K562 (cell line): ENCODE measurements around the gene ARHGAP26.

Source experiments
- ATF2 ChIP-seq: sonication (generic); formaldehyde crosslinking; IDR thresholded peaks from 2 replicates; pipeline ENCODE4 v1.8.1; 2022; ENCODE audit warnings: missing genetic modification reagents
- ATF3 ChIP-seq, 2 experiments: fragments of 450-650 bp in 1 of 2; sonication (generic) in 1 of 2; formaldehyde crosslinking in 1 of 2; IDR thresholded peaks in 1 of 2; conservative IDR thresholded peaks in 1 of 2; 2 replicates each; pipeline versions ENCODE4 v1.6.1 to v1.8.1; 2016 to 2023; ENCODE audit warnings: mild to moderate bottlenecking in 2 of 2, moderate library complexity in 2 of 2, inconsistent platforms in 1 of 2, missing genetic modification reagents in 1 of 2
- ATF7 ChIP-seq: fragments of 450-650 bp; IDR thresholded peaks from 2 replicates; pipeline ENCODE4 v1.7.1; 2014; ENCODE audit warnings: mild to moderate bottlenecking, moderate library complexity
- GABPA ChIP-seq: fragments of 200-800 bp; sonication (Bioruptor generic); conservative IDR thresholded peaks from 2 replicates; pipeline ENCODE4 v1.6.1; 2016; ENCODE audit warnings: low read depth, missing genetic modification characterization, missing compliant biosample characterization
- GTF3C2 ChIP-seq: IDR thresholded peaks from 3 replicates; pipeline ENCODE4 v1.6.1; 2011; ENCODE audit warnings: borderline replicate concordance, mild to moderate bottlenecking, moderate library complexity; ENCODE audit not compliant: insufficient read length; ENCODE audit errors: extremely low read depth
- POLR2A ChIP-seq: fragments of 450-650 bp; conservative IDR thresholded peaks from 2 replicates; pipeline ENCODE4 v1.6.1; 2016
- POLR2AphosphoS5 ChIP-seq: IDR thresholded peaks from 2 replicates; pipeline ENCODE4 v1.6.1; 2011; ENCODE audit warnings: mild to moderate bottlenecking, low read depth, low read length, moderate library complexity; ENCODE audit not compliant: control insufficient read depth, insufficient read depth
- RBBP5 ChIP-seq: fragments of 200-600 bp; sonication (generic); IDR thresholded peaks from 2 replicates; pipeline ENCODE4 v1.6.1; 2012; ENCODE audit warnings: borderline replicate concordance, mild to moderate bottlenecking, low read length, control low read depth, inconsistent platforms; ENCODE audit not compliant: insufficient read depth, poor library complexity, severe bottlenecking
- SP2 ChIP-seq: IDR thresholded peaks from 2 replicates; pipeline ENCODE4 v1.6.1; 2011; ENCODE audit warnings: mild to moderate bottlenecking, low read depth, low read length, moderate library complexity; ENCODE audit not compliant: poor library complexity, severe bottlenecking; ENCODE audit errors: extremely low read depth
- TAF1 ChIP-seq: IDR thresholded peaks from 2 replicates; pipeline ENCODE4 v1.6.1; 2011; ENCODE audit warnings: mild to moderate bottlenecking, low read length, moderate library complexity; ENCODE audit not compliant: insufficient read depth, control insufficient read depth, severe bottlenecking; ENCODE audit errors: extremely low read depth
- TCF7 ChIP-seq: sonication (generic); IDR thresholded peaks from 2 replicates; pipeline ENCODE4 v1.6.1; 2016; ENCODE audit warnings: antibody characterized with exemption, borderline replicate concordance
- ZNF146 ChIP-seq: IDR thresholded peaks from one replicate; pipeline ENCODE4 v1.6.1; 2018; ENCODE audit warnings: missing compliant biosample characterization; ENCODE audit not compliant: unreplicated experiment
- ZNF23 ChIP-seq: fragments of 250-450 bp; sonication (Bioruptor Pico); IDR thresholded peaks from 2 replicates; pipeline ENCODE4 v1.4.0; 2020; ENCODE audit warnings: mild to moderate bottlenecking

- TF ChIP-seq RBBP5: no peak
- TF ChIP-seq TCF7: no peak
- TF ChIP-seq TAF1: no peak
- TF ChIP-seq ATF2 (CRISPR knock-in tag): no peak
- no peak for TF ChIP-seq SP2
- TF ChIP-seq POLR2A: no peak
- no peak for TF ChIP-seq ATF3 (IDR thresholded peaks at IDR 0.05)
- no peak for TF ChIP-seq ATF3 (CRISPR knock-in tag; conservative IDR thresholded peaks at IDR 0.05)
- no peak for TF ChIP-seq GTF3C2
- no peak for TF ChIP-seq ATF7
- TF ChIP-seq ZNF146 (CRISPR knock-in tag): no peak
- TF ChIP-seq GABPA (tag): no peak
- no peak for TF ChIP-seq POLR2AphosphoS5
- no peak for TF ChIP-seq ZNF23 (CRISPR knock-in tag)
Observed at GRCh38 chr5:143226361-143226760, 456.2 kb downstream of the ARHGAP26 start.
